SK-N-MC (cell line): ENCODE measurements around the gene SLC25A14.

Source experiments
- DNase-seq: peaks from one replicate; pipeline ENCODE4 v3.0.0-alpha.2; 2011; ENCODE audit warnings: low read depth, low spot score
- H3K27ac ChIP-seq: fragments of 200-600 bp; sonication (generic); 2 replicates; pipeline ENCODE4 v1.5.1; 2016; ENCODE audit warnings: mixed run types
- H3K36me3 ChIP-seq: fragments of 200-600 bp; sonication (generic); 2 replicates; pipeline ENCODE4 v1.6.1; 2017; ENCODE audit warnings: antibody characterized with exemption, low read length, mixed read lengths; ENCODE audit not compliant: insufficient read depth
- H3K4me3 ChIP-seq: fragments of 200-600 bp; sonication (generic); 2 replicates; pipeline ENCODE4 v1.5.1; 2016
- H3K9ac ChIP-seq: fragments of 200-600 bp; sonication (generic); 2 replicates; pipeline ENCODE4 v1.8.0; 2017; ENCODE audit warnings: mixed run types, mixed read lengths; ENCODE audit not compliant: insufficient read length
- H3K9me3 ChIP-seq: fragments of 200-600 bp; sonication (generic); 2 replicates; pipeline ENCODE4 v1.6.1; 2017; ENCODE audit warnings: low read depth, mild to moderate bottlenecking, antibody characterized with exemption, low read length, moderate library complexity, mixed read lengths
- EZH2 ChIP-seq: fragments of 200-600 bp; sonication (generic); IDR thresholded peaks from one replicate; pipeline ENCODE4 v1.6.1; 2017; ENCODE audit warnings: antibody characterized with exemption
- FOXP2 ChIP-seq: optimal IDR thresholded peaks from 2 replicates; pipeline ENCODE3; 2011; ENCODE audit warnings: mild to moderate bottlenecking, moderate library complexity; ENCODE audit not compliant: insufficient read depth; ENCODE audit errors: extremely low read length, control extremely low read depth
- POLR2AphosphoS5 ChIP-seq: IDR thresholded peaks from 2 replicates; pipeline ENCODE4 v1.6.1; 2012; ENCODE audit warnings: mild to moderate bottlenecking, low read depth, low read length, borderline replicate concordance

Gene SLC25A14

DNA sequence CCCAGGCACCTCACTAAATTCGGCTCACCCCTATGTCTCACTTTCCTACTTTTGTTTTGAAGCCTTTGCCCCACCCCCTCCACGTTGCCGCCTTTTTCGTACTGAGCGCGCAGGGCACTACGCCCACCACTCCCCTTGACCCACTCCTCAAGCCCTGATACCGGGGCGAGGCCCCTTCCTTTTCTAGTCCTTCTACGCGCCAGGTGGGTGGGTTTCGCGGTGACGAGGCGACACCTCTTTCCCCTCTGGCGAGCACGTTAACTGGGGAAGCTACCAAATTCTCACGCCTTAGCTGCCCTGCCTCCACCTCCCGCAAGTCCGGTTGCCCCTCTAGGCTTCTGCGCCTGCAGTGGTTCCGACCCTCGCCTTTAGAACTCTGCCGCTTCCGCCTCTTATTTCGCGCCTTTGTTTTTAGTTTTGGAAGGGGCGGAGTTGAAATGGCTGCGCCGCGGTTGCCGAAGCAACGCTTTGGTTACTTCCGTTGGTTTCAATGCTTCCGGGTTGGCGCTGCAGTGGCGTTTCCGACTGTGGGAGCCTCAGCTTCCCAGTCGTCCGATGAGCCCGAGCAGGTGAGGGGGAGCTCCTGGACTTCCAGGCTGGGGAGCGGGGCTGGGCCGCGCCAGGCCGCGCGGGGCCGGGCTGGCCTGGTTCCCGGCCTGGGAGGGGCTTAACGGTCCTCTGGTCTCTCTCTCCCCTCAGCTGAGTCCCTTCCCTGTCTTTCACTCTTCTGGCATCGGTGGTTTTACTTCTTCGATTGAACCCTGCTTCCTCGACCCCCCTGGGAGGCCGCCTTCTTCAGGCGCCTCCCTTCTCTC lies at the start of gene SLC25A14:
TSS of gene SLC25A14 (plus strand) at position 512 of the 815 bp plus-strand sequence. CDS start 360 bp downstream, outside the sequence.
- TF ChIP-seq FOXP2 (no peak), POLR2AphosphoS5 (peak; percentile 56)
- Histone ChIP-seq H3K9ac (peak within 1 kb of the TSS; percentile 76), H3K27ac (peak within 1 kb of the TSS; percentile 60; the same call in 1 of the 2 replicates), H3K9me3 (no peaks in the 10 kb centered on the region), H3K36me3 (no peaks in the 10 kb centered on the region), H3K4me3 (peak within 1 kb of the TSS; percentile 86)
- no peak for DNase-seq

GRCh38 chrX:130295519-130296296 lies 44.0 kb upstream of the SLC25A14 start:
- H3K36me3 ChIP-seq, result no peaks in the 10 kb centered on the region
- peak overlapping the region; percentile 62 for H3K27ac ChIP-seq
- no peak overlapping the region for H3K9ac ChIP-seq
- no peak for DNase-seq
- H3K9me3 ChIP-seq, result no peaks in the 10 kb centered on the region
- H3K4me3 ChIP-seq, result no peak overlapping the region
- no peak for TF ChIP-seq EZH2
- TF ChIP-seq FOXP2, result no peak
- no peak for TF ChIP-seq POLR2AphosphoS5

DNA sequence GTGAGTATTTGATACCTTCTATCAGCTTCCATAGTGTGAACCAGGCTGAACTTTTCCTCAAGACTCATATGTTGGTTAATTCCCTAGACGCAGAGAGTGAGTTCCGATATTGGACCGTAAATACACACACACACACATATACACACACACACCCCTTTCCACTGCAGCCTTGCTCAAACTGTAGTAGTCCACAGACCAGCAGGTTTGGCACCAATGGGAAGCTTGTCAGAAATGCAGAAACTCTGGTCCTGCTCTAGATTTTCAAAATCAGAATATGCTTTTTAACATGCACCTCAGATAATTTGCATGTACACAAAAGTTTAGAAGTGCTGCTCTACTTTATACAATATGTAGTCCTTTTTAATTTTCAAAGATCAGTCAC lies 43.4 kb upstream of the SLC25A14 start:
- peak overlapping the region; percentile 56 for H3K4me3 ChIP-seq
- no peak for DNase-seq

GRCh38 chrX:130296743-130297142 lies 43.0 kb upstream of the SLC25A14 start:
- DNase-seq, result peak; percentile 40
- no peak overlapping the region for H3K9ac ChIP-seq
- TF ChIP-seq FOXP2 (no peak), POLR2AphosphoS5 (no peak; the same call in 1 of the 2 replicates), EZH2 (no peak)
- peak overlapping the region; percentile 56 for H3K4me3 ChIP-seq
- peak overlapping the region; percentile 62 for H3K27ac ChIP-seq
- no peaks in the 10 kb centered on the region for H3K9me3 ChIP-seq
- H3K36me3 ChIP-seq, result no peaks in the 10 kb centered on the region

More for the DNA sequence above, 43.4 kb upstream of the SLC25A14 start:
- no peak overlapping the region for H3K9ac ChIP-seq
- TF ChIP-seq POLR2AphosphoS5 (no peak), FOXP2 (no peak), EZH2 (no peak)
- H3K36me3 ChIP-seq, result no peaks in the 10 kb centered on the region
- H3K9me3 ChIP-seq, result no peaks in the 10 kb centered on the region
- H3K27ac ChIP-seq, result peak overlapping the region; percentile 62

GRCh38 chrX:130299279-130300009 lies 40.3 kb upstream of the SLC25A14 start:
- Histone ChIP-seq H3K9ac (no peak overlapping the region), H3K9me3 (no peaks in the 10 kb centered on the region), H3K27ac (no peak overlapping the region), H3K36me3 (no peaks in the 10 kb centered on the region), H3K4me3 (no peak overlapping the region)
- no peak for TF ChIP-seq FOXP2
- TF ChIP-seq EZH2, result no peak
- TF ChIP-seq POLR2AphosphoS5, result no peak
- no peak for DNase-seq

DNA sequence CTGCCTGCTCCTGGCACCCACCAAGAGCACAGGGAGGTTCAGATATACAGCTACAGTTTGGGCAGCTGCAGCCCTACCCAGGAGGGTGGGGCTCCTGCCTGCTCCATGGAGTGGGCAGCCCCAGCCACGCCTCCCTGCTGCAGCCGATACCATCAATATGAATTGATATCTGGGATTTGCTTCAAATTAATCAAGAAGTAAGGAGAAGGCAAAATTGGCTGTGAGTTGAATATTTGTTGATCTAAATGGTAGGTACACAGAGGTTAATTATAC lies 39.8 kb upstream of the SLC25A14 start:
- H3K9ac ChIP-seq, result no peak overlapping the region
- no peak overlapping the region for H3K4me3 ChIP-seq
- no peak for DNase-seq
- no peaks in the 10 kb centered on the region for H3K9me3 ChIP-seq
- no peaks in the 10 kb centered on the region for H3K36me3 ChIP-seq
- no peak overlapping the region for H3K27ac ChIP-seq
- TF ChIP-seq FOXP2 (no peak), POLR2AphosphoS5 (no peak), EZH2 (no peak)

DNA sequence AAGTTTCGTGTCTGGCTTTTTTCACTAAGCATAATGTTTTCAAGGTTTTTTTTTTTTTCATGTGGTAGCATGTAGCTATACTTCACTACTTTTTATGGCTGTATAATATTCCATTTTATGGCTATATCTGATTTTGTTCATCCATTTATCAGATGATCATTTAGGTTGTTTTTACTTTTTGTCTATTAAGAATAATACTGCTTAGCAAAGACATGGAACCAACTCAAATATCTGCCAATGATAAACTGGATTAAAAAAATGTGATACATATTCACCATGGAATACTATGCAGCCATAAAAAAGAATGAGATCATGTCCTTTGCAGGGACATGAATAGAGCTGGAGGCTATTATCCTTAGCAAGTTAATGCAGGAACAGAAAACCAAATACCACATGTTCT lies 38.3 kb upstream of the SLC25A14 start:
- TF ChIP-seq POLR2AphosphoS5, result no peak
- TF ChIP-seq EZH2, result no peak
- TF ChIP-seq FOXP2, result no peak
- H3K36me3 ChIP-seq, result no peaks in the 10 kb centered on the region
- no peak overlapping the region for H3K4me3 ChIP-seq
- no peak overlapping the region for H3K27ac ChIP-seq
- H3K9me3 ChIP-seq, result no peaks in the 10 kb centered on the region
- no peak overlapping the region for H3K9ac ChIP-seq
- no peak for DNase-seq

DNA sequence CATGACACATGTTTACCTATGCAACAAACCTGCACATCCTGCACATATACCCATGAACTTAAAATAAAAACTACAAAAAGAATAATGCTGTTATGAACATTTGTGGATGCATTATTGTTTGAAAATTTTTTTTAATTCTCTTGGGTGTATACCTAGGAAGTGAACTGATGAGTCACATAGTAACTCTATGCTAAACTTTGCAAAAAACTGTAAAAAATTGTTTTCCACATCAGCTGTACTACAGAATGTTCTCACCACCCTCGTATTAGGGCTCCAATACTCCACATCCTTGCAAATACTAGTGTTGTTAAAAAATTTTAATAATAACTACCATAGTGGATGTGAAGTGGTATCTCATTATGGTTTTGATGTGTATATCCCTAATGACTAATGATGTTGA lies 37.7 kb upstream of the SLC25A14 start:
- no peak for TF ChIP-seq EZH2
- no peak for TF ChIP-seq FOXP2
- no peak for TF ChIP-seq POLR2AphosphoS5
- no peak overlapping the region for H3K27ac ChIP-seq
- no peak overlapping the region for H3K9ac ChIP-seq
- no peak overlapping the region for H3K4me3 ChIP-seq
- no peaks in the 10 kb centered on the region for H3K9me3 ChIP-seq
- no peak for DNase-seq
- H3K36me3 ChIP-seq, result no peaks in the 10 kb centered on the region
